Measurements from ENCODE around the gene STK11. TPM values are rescaled to one million over a fixed set of nuclear protein-coding genes. Genes with fewer than 3 reads are reported as not detected.

Gene STK11
- total RNA-seq, 2 experiments from 2014 or later: 76.5 to 78.4 TPM

DNA sequence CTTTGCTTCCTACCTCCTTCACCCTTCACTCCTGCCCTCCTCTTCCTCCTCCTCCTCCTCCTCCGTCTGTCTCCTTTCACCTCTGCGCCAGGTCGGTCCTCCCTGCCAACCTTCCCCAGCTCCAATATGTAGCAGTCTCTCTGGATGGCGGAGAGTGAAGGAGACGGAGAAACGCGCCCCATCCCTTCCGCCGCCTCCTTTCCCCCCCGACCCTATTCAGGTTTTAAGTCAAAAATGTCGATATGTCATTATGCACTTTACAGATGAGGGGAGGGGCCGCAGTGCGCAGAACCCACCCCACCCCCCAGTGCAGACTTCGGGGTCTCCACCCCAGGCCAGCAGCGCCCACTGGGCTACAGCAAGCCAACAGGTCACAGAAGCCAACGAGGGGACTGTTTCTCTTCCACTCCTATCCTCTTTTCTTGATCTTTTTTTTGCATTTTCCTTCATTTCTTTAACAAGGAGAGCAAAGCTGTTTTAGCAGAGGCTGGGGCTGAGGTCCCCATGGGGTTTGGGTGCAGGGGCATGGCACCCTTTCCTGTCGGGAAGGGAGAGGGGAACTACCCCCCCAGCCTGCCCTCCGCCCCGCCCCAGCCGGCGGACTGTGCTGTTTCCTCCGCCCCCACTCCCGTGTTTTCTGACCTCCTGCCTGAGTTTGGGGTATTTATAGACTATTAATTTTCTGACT, 52.0 kb downstream of the STK11 start:
- DNase-seq (ENCODE audit: low spot score): no peak
- CTCF ChIA-PET (ENCODE audit: unreplicated experiment): no interaction called here
- Histone ChIP-seq H3K79me2 (ENCODE audit: insufficient read depth, low read depth, low read length) (peaks cover 31% of the 10 kb centered on the region; the same call in 1 of the 2 replicates), H3K36me3 (ENCODE audit: insufficient read depth, low read length) (peaks cover 54% of the 10 kb centered on the region), H3K4me2 (ENCODE audit: low read length) (peak overlapping the region; percentile 90), H3K4me1 (ENCODE audit: insufficient read depth, low read length, poor library complexity, severe bottlenecking) (peaks cover 54% of the 10 kb centered on the region), H3K27ac (ENCODE audit: low read depth, low read length, poor library complexity, severe bottlenecking) (peak overlapping the region; percentile 87), H2AFZ (ENCODE audit: low read length) (no peak overlapping the region), H4K20me1 (ENCODE audit: insufficient read depth, low read length) (0 out of 2 replicates have a peak, but pooled peaks cover 7% of the 10 kb centered on the region), H3K9me2 (ENCODE audit: insufficient read depth, low read length) (no peaks in the 10 kb centered on the region), H3K4me3 (ENCODE audit: low read depth, low read length, poor library complexity, severe bottlenecking) (peak overlapping the region; percentile 78), H3K9me3 (ENCODE audit: low read length) (no peaks in the 10 kb centered on the region)
- POLR2A ChIA-PET: no interaction called here
- intact Hi-C loops (cut with micrococcal nuclease; ENCODE audit: unreplicated experiment): no loop called here
- TF ChIP-seq CTCF (conservative IDR thresholded peaks at IDR 0.05; ENCODE audit: low read length): no peak
- TF ChIP-seq EZH2phosphoT487 (IDR thresholded peaks at IDR 0.05; ENCODE audit: borderline replicate concordance, low read depth, low read length): no peak
- BruUV-seq (replicated peaks): no TSS peak

- CTCF ChIA-PET (ENCODE audit: unreplicated experiment): no interaction called here
- TF ChIP-seq CTCF (conservative IDR thresholded peaks at IDR 0.05; ENCODE audit: low read length): 0 out of 2 replicates have a peak, but pooled peaks have one; percentile 1
- TF ChIP-seq EZH2phosphoT487 (IDR thresholded peaks at IDR 0.05; ENCODE audit: borderline replicate concordance, low read depth, low read length): no peak
- H3K4me2 ChIP-seq (ENCODE audit: low read length): peak overlapping the region; percentile 90
- peaks cover 51% of the 10 kb centered on the region for H3K36me3 ChIP-seq (ENCODE audit: insufficient read depth, low read length)
- no peak for DNase-seq (ENCODE audit: low spot score)
- intact Hi-C loops (cut with micrococcal nuclease; ENCODE audit: unreplicated experiment): no loop called here
- peaks cover 35% of the 10 kb centered on the region; the same call in 1 of the 2 replicates for H3K79me2 ChIP-seq (ENCODE audit: insufficient read depth, low read depth, low read length)
- BruUV-seq (replicated peaks): TSS peak; percentile 77
- H3K4me1 ChIP-seq (ENCODE audit: insufficient read depth, low read length, poor library complexity, severe bottlenecking): peaks cover 54% of the 10 kb centered on the region
- H3K9me2 ChIP-seq (ENCODE audit: insufficient read depth, low read length): no peaks in the 10 kb centered on the region
- no peak overlapping the region for H2AFZ ChIP-seq (ENCODE audit: low read length)
- 0 out of 2 replicates have a peak, but pooled peaks cover 7% of the 10 kb centered on the region for H4K20me1 ChIP-seq (ENCODE audit: insufficient read depth, low read length)
- H3K27ac ChIP-seq (ENCODE audit: low read depth, low read length, poor library complexity, severe bottlenecking): peak overlapping the region; percentile 87
- POLR2A ChIA-PET: no interaction called here
- no peaks in the 10 kb centered on the region for H3K9me3 ChIP-seq (ENCODE audit: low read length)
- H3K4me3 ChIP-seq (ENCODE audit: low read depth, low read length, poor library complexity, severe bottlenecking): peak overlapping the region; percentile 78
These were observed 52.5 kb downstream of the STK11 start for GRCh38 chr19:1258163-1258492.

- Histone ChIP-seq H2AFZ (ENCODE audit: low read length) (no peak overlapping the region), H3K4me2 (ENCODE audit: low read length) (peak overlapping the region; percentile 90), H4K20me1 (ENCODE audit: insufficient read depth, low read length) (0 out of 2 replicates have a peak, but pooled peaks cover 1% of the 10 kb centered on the region), H3K36me3 (ENCODE audit: insufficient read depth, low read length) (peaks cover 45% of the 10 kb centered on the region), H3K4me3 (ENCODE audit: low read depth, low read length, poor library complexity, severe bottlenecking) (peak overlapping the region; percentile 78), H3K9me2 (ENCODE audit: insufficient read depth, low read length) (no peaks in the 10 kb centered on the region), H3K79me2 (ENCODE audit: insufficient read depth, low read depth, low read length) (peaks cover 33% of the 10 kb centered on the region; the same call in 1 of the 2 replicates), H3K9me3 (ENCODE audit: low read length) (no peaks in the 10 kb centered on the region), H3K4me1 (ENCODE audit: insufficient read depth, low read length, poor library complexity, severe bottlenecking) (peaks cover 54% of the 10 kb centered on the region), H3K27ac (ENCODE audit: low read depth, low read length, poor library complexity, severe bottlenecking) (peak overlapping the region; percentile 87)
- peak; percentile 46 for DNase-seq (ENCODE audit: low spot score)
- intact Hi-C loops (cut with micrococcal nuclease; ENCODE audit: unreplicated experiment): no loop called here
- POLR2A ChIA-PET: interaction anchor here (1.0 kb wide), 1 partner anchor 10 kb away, joined by 4 read pairs; no protein-coding TSS in a partner anchor
- no TSS peak for BruUV-seq (replicated peaks)
- 0 out of 2 replicates have a peak, but pooled peaks have one; percentile 13 for TF ChIP-seq CTCF (conservative IDR thresholded peaks at IDR 0.05; ENCODE audit: low read length)
- TF ChIP-seq EZH2phosphoT487 (IDR thresholded peaks at IDR 0.05; ENCODE audit: borderline replicate concordance, low read depth, low read length): no peak
- CTCF ChIA-PET (ENCODE audit: unreplicated experiment): no interaction called here
These were observed 53.2 kb downstream of the STK11 start for GRCh38 chr19:1258707-1259205.
